NCI-H187 (cell line): ENCODE measurements around the gene ATP13A3.

Experiments used
- DNase-seq, 2 experiments: peaks; one replicate each; lab custom pipeline; 2025; lab: John Stamatoyannopoulos, UW

The ATP13A3 gene

GRCh38 chr3:194475138-194475932, 11.5 kb downstream of the ATP13A3 start:
- no peak for DNase-seq

GRCh38 chr3:194474675-194475074, 12.1 kb downstream of the ATP13A3 start:
- DNase-seq: no peak

- peak in 1 of 2 experiments; percentile 3 for DNase-seq
Measured at GRCh38 chr3:194472290-194472920, 14.4 kb downstream of the ATP13A3 start.

- no peak for DNase-seq
Measured at GRCh38 chr3:194471863-194472262, 14.9 kb downstream of the ATP13A3 start.

- no peak for DNase-seq
Measured at GRCh38 chr3:194470615-194471014, 16.2 kb downstream of the ATP13A3 start.

- no peak for DNase-seq
Measured at GRCh38 chr3:194469977-194470376, 16.8 kb downstream of the ATP13A3 start.

GRCh38 chr3:194468086-194468485, 18.7 kb downstream of the ATP13A3 start:
- no peak for DNase-seq

GRCh38 chr3:194466761-194467356, 19.9 kb downstream of the ATP13A3 start:
- no peak for DNase-seq

GRCh38 chr3:194465920-194466570, 20.8 kb downstream of the ATP13A3 start:
- DNase-seq: no peak

GRCh38 chr3:194465246-194465645, 21.6 kb downstream of the ATP13A3 start:
- no peak for DNase-seq

GRCh38 chr3:194464692-194465091, 22.1 kb downstream of the ATP13A3 start:
- DNase-seq: no peak

GRCh38 chr3:194462936-194463335, 23.9 kb downstream of the ATP13A3 start:
- no peak for DNase-seq

- no peak for DNase-seq
Measured at GRCh38 chr3:194460566-194460965, 26.2 kb downstream of the ATP13A3 start.

- no peak for DNase-seq
Measured at GRCh38 chr3:194458131-194458530, 28.7 kb downstream of the ATP13A3 start.

GRCh38 chr3:194455481-194455880, 31.3 kb downstream of the ATP13A3 start:
- DNase-seq: no peak

GRCh38 chr3:194450341-194450740, 36.5 kb downstream of the ATP13A3 start:
- peak in 1 of 2 experiments; percentile 41 for DNase-seq

GRCh38 chr3:194449913-194450312, 36.9 kb downstream of the ATP13A3 start:
- no peak for DNase-seq

GRCh38 chr3:194447657-194448056, 39.1 kb downstream of the ATP13A3 start:
- no peak for DNase-seq

- no peak for DNase-seq
Measured at GRCh38 chr3:194447161-194447560, 39.6 kb downstream of the ATP13A3 start.

- no peak for DNase-seq
Measured at GRCh38 chr3:194446754-194447153, 40.0 kb downstream of the ATP13A3 start.

GRCh38 chr3:194446172-194446571, 40.6 kb downstream of the ATP13A3 start:
- no peak for DNase-seq

GRCh38 chr3:194443901-194444300, 42.9 kb downstream of the ATP13A3 start:
- DNase-seq: no peak

GRCh38 chr3:194440756-194441155, 46.0 kb downstream of the ATP13A3 start:
- no peak for DNase-seq
